Measurements from ENCODE around the gene DLGAP1. TPM values are rescaled to one million over a fixed set of nuclear protein-coding genes. Genes with fewer than 3 reads are reported as not detected.

Gene DLGAP1
- total and polyA plus RNA-seq, 2 experiments from 2014 or later: 17.0 to 48.5 TPM

DNA sequence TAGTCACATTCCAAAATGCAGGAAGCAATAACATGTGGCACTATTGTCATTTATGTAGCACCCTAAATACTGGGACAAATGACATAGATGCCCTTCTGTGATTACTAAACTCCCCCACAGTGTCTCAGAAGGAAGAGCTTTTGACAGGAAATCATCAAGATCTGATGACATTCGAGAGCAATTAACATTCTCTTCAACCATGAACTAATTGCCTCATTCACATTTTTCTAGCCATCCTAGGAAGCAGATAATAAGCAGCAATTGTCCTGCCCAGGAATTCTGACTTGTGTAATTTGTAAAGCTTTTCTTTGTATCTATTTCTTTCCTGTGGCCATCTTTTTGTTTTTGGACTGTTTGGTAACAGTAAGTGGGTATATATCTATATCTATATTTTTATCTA lies 712.6 kb downstream of the DLGAP1 start (continued):
- TF ChIP-seq, protein P1, sequence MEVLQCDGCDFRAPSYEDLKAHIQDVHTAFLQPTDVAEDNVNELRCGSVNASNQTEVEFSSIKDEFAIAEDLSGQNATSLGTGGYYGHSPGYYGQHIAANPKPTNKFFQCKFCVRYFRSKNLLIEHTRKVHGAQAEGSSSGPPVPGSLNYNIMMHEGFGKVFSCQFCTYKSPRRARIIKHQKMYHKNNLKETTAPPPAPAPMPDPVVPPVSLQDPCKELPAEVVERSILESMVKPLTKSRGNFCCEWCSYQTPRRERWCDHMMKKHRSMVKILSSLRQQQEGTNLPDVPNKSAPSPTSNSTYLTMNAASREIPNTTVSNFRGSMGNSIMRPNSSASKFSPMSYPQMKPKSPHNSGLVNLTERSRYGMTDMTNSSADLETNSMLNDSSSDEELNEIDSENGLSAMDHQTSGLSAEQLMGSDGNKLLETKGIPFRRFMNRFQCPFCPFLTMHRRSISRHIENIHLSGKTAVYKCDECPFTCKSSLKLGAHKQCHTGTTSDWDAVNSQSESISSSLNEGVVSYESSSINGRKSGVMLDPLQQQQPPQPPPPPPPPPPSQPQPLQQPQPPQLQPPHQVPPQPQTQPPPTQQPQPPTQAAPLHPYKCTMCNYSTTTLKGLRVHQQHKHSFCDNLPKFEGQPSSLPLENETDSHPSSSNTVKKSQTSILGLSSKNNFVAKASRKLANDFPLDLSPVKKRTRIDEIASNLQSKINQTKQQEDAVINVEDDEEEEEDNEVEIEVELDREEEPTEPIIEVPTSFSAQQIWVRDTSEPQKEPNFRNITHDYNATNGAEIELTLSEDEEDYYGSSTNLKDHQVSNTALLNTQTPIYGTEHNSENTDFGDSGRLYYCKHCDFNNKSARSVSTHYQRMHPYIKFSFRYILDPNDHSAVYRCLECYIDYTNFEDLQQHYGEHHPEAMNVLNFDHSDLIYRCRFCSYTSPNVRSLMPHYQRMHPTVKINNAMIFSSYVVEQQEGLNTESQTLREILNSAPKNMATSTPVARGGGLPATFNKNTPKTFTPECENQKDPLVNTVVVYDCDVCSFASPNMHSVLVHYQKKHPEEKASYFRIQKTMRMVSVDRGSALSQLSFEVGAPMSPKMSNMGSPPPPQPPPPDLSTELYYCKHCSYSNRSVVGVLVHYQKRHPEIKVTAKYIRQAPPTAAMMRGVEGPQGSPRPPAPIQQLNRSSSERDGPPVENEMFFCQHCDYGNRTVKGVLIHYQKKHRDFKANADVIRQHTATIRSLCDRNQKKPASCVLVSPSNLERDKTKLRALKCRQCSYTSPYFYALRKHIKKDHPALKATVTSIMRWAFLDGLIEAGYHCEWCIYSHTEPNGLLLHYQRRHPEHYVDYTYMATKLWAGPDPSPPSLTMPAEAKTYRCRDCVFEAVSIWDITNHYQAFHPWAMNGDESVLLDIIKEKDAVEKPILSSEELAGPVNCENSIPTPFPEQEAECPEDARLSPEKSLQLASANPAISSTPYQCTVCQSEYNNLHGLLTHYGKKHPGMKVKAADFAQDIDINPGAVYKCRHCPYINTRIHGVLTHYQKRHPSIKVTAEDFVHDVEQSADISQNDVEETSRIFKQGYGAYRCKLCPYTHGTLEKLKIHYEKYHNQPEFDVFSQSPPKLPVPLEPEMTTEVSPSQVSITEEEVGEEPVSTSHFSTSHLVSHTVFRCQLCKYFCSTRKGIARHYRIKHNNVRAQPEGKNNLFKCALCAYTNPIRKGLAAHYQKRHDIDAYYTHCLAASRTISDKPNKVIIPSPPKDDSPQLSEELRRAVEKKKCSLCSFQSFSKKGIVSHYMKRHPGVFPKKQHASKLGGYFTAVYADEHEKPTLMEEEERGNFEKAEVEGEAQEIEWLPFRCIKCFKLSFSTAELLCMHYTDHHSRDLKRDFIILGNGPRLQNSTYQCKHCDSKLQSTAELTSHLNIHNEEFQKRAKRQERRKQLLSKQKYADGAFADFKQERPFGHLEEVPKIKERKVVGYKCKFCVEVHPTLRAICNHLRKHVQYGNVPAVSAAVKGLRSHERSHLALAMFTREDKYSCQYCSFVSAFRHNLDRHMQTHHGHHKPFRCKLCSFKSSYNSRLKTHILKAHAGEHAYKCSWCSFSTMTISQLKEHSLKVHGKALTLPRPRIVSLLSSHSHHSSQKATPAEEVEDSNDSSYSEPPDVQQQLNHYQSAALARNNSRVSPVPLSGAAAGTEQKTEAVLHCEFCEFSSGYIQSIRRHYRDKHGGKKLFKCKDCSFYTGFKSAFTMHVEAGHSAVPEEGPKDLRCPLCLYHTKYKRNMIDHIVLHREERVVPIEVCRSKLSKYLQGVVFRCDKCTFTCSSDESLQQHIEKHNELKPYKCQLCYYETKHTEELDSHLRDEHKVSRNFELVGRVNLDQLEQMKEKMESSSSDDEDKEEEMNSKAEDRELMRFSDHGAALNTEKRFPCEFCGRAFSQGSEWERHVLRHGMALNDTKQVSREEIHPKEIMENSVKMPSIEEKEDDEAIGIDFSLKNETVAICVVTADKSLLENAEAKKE (CRISPR knock-in tag; IDR thresholded peaks at IDR 0.05): no peak
- TF ChIP-seq EZH2 (IDR thresholded peaks at IDR 0.05; ENCODE audit: low read depth, unreplicated experiment): no peak
- no peak for TF ChIP-seq EZH2phosphoT487 (IDR thresholded peaks at IDR 0.05; ENCODE audit: unreplicated experiment)

GRCh38 chr18:3741333-3741732 lies 713.8 kb downstream of the DLGAP1 start:
- no peak overlapping the region for H3K4me2 ChIP-seq
- 0 out of 2 replicates have a peak, but pooled peaks cover 3% of the 10 kb centered on the region for H3K36me3 ChIP-seq (ENCODE audit: insufficient read depth)
- no peaks in the 10 kb centered on the region for H4K20me1 ChIP-seq (replicated peaks; ENCODE audit: insufficient read depth)
- peaks cover 11% of the 10 kb centered on the region; the same call in 1 of the 2 replicates for H3K9me2 ChIP-seq (ENCODE audit: insufficient read depth)
- H3K27ac ChIP-seq (ENCODE audit: low read depth): no peak overlapping the region
- H3K4me1 ChIP-seq (ENCODE audit: insufficient read depth): no peaks in the 10 kb centered on the region
- Mint-ChIP-seq H3K4me3 (no peak overlapping the region), H3K36me3 (ENCODE audit: low read depth) (peaks cover 30% of the 10 kb centered on the region), H3K27me3 (ENCODE audit: insufficient read depth, low read depth, poor library complexity) (peaks cover 2% of the 10 kb centered on the region), H3K9me3 (peaks cover 13% of the 10 kb centered on the region), H3K27ac (no peak overlapping the region), H3K4me1 (no peaks in the 10 kb centered on the region)
- no peak for DNase-seq (ENCODE audit: low spot score)
- no peaks in the 10 kb centered on the region for H3K27me3 ChIP-seq (ENCODE audit: insufficient read depth)
- H3K4me3 ChIP-seq: no peak overlapping the region
- H3F3A ChIP-seq (replicated peaks; ENCODE audit: low read depth): no peaks in the 10 kb centered on the region
- no peaks in the 10 kb centered on the region for H3K79me2 ChIP-seq (replicated peaks; ENCODE audit: insufficient read depth)
- ATAC-seq: no peak
- H2AFZ ChIP-seq: no peak overlapping the region
- TF ChIP-seq EZH2 (IDR thresholded peaks at IDR 0.05; ENCODE audit: low read depth, unreplicated experiment) (no peak), POLR2AphosphoS5 (IDR thresholded peaks at IDR 0.05; ENCODE audit: low read depth) (no peak), CREB1 (CRISPR knock-in tag; IDR thresholded peaks at IDR 0.05; ENCODE audit: low read depth) (no peak), ETS1 (IDR thresholded peaks at IDR 0.05) (no peak), ZNF331 (CRISPR knock-in tag; IDR thresholded peaks at IDR 0.05; ENCODE audit: low read depth) (no peak), ZNF114 (CRISPR knock-in tag; IDR thresholded peaks at IDR 0.05) (no peak)
- TF ChIP-seq, protein P1 (CRISPR knock-in tag; IDR thresholded peaks at IDR 0.05): no peak

All from GM23338 (cell line).